HL-60 (cell line): Measurements from ENCODE around the gene FHAD1.

ENCODE experiments used
- GABPA ChIP-seq: IDR thresholded peaks from 2 replicates; pipeline ENCODE4 v1.6.1; 2012; ENCODE audit warnings: low read depth
- POLR2AphosphoS5 ChIP-seq: IDR thresholded peaks from 2 replicates; pipeline ENCODE4 v1.6.1; 2012; ENCODE audit warnings: low read depth
- REST ChIP-seq: IDR thresholded peaks from 2 replicates; pipeline ENCODE4 v1.6.1; 2012; ENCODE audit warnings: low read depth; ENCODE audit not compliant: insufficient replicate concordance
- SPI1 ChIP-seq: IDR thresholded peaks from 2 replicates; pipeline ENCODE4 v1.6.1; 2012; ENCODE audit warnings: low read depth, mild to moderate bottlenecking, borderline replicate concordance
- TF ChIP-seq, protein P1 (sequence below): IDR thresholded peaks from one replicate; pipeline ENCODE4 v1.5.1; 2011; ENCODE audit warnings: low read length, control low read depth, inconsistent platforms; ENCODE audit not compliant: insufficient read depth

DNA sequence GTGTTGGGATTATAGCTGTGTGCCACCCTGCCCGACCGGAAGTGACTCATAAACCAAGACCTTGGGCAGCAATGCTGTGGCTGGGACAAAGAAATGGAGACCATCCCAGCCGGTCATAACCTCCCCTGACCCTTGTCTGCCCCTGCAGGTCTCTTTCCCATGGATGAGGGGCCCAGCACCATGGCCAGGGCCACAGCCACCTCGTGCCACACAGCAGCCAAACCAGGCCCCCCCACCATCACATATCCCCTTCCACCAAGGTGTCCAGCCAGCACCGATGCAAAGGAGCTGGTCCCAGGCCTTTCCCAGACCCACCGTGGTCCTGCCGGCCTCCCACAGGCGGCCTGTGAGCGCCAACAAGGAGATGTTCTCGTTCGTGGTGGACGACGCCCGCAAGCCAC, 42.2 kb downstream of the FHAD1 start:
- TF ChIP-seq, protein P1, sequence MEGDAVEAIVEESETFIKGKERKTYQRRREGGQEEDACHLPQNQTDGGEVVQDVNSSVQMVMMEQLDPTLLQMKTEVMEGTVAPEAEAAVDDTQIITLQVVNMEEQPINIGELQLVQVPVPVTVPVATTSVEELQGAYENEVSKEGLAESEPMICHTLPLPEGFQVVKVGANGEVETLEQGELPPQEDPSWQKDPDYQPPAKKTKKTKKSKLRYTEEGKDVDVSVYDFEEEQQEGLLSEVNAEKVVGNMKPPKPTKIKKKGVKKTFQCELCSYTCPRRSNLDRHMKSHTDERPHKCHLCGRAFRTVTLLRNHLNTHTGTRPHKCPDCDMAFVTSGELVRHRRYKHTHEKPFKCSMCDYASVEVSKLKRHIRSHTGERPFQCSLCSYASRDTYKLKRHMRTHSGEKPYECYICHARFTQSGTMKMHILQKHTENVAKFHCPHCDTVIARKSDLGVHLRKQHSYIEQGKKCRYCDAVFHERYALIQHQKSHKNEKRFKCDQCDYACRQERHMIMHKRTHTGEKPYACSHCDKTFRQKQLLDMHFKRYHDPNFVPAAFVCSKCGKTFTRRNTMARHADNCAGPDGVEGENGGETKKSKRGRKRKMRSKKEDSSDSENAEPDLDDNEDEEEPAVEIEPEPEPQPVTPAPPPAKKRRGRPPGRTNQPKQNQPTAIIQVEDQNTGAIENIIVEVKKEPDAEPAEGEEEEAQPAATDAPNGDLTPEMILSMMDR = no peak
- TF ChIP-seq POLR2AphosphoS5 (no peak), REST (no peak), GABPA (no peak), SPI1 (no peak)
